Measurements from ENCODE around the gene MTARC2.

DNA sequence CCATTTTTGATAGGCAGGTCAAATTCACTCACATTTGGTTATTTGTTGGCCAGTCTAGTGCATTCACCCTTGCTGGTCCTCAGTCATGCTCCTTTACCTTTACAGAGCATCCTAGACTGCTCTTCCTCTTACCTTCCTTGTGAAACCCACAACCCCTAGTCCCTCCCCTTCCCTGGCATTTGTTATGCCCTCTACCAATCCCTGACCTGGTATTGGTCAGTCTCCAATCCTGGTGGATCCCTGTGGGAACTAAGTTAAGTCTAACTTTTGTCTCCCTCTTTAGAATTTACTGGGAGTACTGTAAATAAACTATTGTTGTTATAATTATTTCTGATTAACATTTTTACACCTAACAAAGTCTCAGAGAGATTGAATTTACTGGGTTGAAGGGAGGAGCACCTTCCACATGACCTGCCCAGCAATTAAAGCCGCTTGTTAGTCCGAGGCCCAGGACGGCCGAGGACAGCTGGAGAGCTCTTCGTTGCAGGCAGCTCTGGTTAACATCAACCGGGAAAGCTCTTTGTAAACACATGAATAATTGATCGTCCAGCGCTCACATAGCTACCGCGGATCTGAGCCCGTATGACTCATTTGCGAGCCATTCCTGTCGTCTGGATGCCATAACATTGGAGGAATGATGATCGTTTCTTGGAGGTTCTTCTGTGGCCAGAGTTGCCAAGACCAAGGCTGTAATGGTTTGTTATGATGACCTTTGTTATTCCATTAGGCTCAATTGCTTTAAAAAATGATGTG, 70.5 kb downstream of the MTARC2 start:
- TF ChIP-seq EZH2 (IDR thresholded peaks at IDR 0.05; ENCODE audit: low read length, missing control alignments) (no peak), CTCF (conservative IDR thresholded peaks at IDR 0.05 in 1 of 2, IDR thresholded peaks at IDR 0.05 in 1 of 2; ENCODE audit: low read depth in 1 of 2, low read length in 2 of 2) (no peak)
